Measurements from ENCODE around the gene SLF2.

DNA sequence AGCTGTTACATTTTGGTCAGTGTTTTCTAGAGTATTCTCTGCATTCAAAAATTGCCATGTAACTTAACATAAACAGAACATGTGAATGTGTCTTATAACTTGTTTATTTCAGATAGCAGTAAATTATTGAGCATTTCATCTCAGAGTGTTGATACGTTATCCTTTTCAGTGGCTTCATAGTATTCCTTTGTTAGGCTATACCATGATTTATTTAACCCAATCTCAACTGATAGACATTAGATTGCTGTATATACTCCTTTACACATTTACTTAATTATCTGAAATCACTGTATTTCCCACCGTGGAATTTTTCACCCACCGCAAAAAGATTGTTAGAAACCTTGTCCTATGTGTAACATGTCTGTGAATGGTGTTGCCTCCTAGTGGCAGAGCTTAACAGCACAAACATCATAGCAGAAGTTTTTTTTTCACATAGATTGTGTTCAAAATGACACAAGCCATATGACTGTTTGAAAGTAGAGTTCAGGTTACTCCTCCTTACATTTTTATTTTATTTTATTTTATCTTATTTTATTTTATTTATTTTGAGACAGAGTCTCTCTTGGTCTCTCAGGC lies 21.4 kb downstream of the SLF2 start:
- peak in 7 of 12 donors; percentile 11 to 44 (median 35) for TF ChIP-seq CTCF (IDR thresholded peaks at IDR 0.05)
- no peak for TF ChIP-seq POLR2A (IDR thresholded peaks at IDR 0.05)
